Left cardiac atrium (tissue), 4 donors: ENCODE results near the gene C8A. TPM values are rescaled to one million over a fixed set of nuclear protein-coding genes. Genes with fewer than 3 reads are reported as not detected.

ENCODE experiments used
- ATAC-seq, 2 donors: fragments of 200-7000 bp; cut with Tn5 transposase; one replicate each; pipeline ENCODE4 v1.9.1; 2020; ENCODE audit warnings: mild to moderate bottlenecking in 2 of 2, moderate library complexity in 2 of 2
- DNase-seq: peaks from one replicate; pipeline ENCODE4 v3.0.0-alpha.2; 2020
- intact Hi-C, 2 donors: fragments of 100-400 bp; cut with DNase I; formaldehyde crosslinking; loops; one replicate each; pipeline versions ENCODE4 v1.14.1 to v1.15.1; 2022 to 2023
- total RNA-seq, 2 donors: library from RNA; stranded (reverse); fragmentation: NEBNext Ultra II Directional; extraction: Animal tissue kit (Norgen Biotek cat#: 25700); gene quantifications; one replicate each; pipeline ENCODE4 v1.2.1, GENCODE V29; 2021
- donor health status: DM: no; HTN: yes; CAD: no.
- donor health status: DM: no; HTN: yes; CAD: no; lungs with severe emphysema.
- donor health status: DM: yes; HTN: yes; CAD: no.
- donor health status: Dilated cardiomyopathy.

C8A gene
- total RNA-seq, 2 donors from 2014 or later: not detected

GRCh38 chr1:56948403-56949023, 93.9 kb downstream of the C8A start:
- intact Hi-C loops: no loop called here
- no peak for ATAC-seq
- DNase-seq: no peak

- ATAC-seq: no peak
- DNase-seq: no peak
- intact Hi-C loops: no loop called here
These were observed 97.9 kb downstream of the C8A start for GRCh38 chr1:56952501-56952900.

DNA sequence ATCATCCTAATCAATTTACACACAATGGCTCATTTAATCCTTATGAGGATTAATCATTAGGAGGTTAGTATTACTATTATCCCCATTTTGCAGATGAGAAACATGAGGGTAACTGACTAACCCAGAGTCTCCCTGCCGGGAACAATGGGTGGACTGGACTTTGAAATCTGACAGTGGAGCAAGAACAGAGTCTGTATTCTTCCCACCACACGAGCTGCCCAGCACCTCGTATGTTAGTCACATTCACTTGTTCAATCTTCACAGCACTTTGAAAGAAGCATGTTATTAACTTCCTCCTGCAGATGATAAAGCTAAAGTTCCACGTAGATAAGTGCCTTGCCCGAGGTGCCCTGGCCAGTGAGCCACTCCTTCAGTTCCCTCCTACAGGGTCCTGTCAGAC, 98.8 kb downstream of the C8A start:
- intact Hi-C loops: no loop called here
- no peak for ATAC-seq

GRCh38 chr1:56954664-56955063, 100.1 kb downstream of the C8A start:
- DNase-seq (no peak), ATAC-seq (no peak)
- intact Hi-C loops: no loop called here

More for the DNA sequence above, 98.8 kb downstream of the C8A start:
- no peak for DNase-seq

- ATAC-seq: no peak
- intact Hi-C loops: no loop called here
- DNase-seq: no peak
These were observed 103.3 kb downstream of the C8A start for GRCh38 chr1:56957931-56958330.

GRCh38 chr1:56958526-56958925, 103.9 kb downstream of the C8A start:
- intact Hi-C loops: no loop called here
- DNase-seq: no peak
- no peak for ATAC-seq

DNA sequence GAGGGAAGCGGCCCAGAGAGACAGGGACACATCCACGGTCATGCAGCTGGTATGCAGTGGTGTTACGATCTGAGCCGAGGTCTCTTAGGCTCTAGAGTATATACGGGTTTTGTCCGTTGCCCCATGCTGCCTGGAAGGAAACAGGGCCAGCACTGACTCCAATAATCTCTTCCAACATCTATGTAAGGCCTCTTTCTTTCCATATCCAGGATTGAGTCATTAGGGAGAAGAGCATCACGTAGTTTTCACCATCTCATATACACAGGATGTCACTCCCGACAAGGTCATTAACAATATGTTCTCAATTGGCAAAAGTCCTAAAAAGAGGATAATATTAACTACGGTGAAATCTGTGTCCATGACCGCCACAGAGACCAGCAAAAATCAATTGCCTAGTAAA, 106.8 kb downstream of the C8A start:
- intact Hi-C loops: no loop called here
- ATAC-seq (no peak), DNase-seq (no peak)

- DNase-seq: no peak
- intact Hi-C loops: no loop called here
- ATAC-seq: no peak
These were observed 109.1 kb downstream of the C8A start for GRCh38 chr1:56963667-56964066.

DNA sequence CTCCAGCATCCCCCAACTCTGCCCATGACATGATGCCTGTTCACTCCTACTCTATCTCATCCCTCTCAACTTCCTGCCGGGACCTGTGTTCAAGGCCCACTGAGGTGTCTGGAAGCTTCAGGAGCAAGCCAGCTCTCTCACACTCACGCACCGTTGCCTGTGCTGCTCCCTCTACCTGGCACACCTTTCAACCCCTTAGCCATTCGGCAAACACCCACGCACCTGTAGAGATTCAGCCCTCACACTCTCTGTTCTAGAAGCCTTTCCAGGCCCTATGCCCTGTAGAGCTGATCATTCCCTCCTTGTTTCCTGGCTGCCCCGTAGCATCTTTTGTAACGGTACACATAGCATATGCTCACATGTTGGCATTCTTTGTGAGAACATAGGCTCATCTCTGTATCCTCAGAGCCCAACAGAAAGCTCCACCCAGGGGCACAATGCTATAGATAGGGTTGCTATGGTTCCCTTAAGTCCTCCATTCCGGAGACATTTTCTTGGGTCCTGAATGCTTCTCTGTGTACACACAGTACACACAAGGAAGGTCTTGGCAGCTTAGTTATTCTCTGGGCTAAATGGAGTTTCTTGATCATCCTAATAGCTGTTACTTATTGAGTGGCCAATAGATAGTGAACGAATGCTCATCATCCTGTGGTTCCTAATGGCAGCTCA, 109.9 kb downstream of the C8A start:
- intact Hi-C loops: no loop called here
- ATAC-seq: no peak

GRCh38 chr1:56965191-56965590, 110.6 kb downstream of the C8A start:
- DNase-seq: no peak
- no peak for ATAC-seq
- intact Hi-C loops: no loop called here

More for the DNA sequence above, 109.9 kb downstream of the C8A start:
- no peak for DNase-seq

GRCh38 chr1:56965916-56966697, 111.5 kb downstream of the C8A start, which contains the start of gene C8B:
TSS of gene C8B (minus strand) at chr1:56966015. CDS start at chr1:56965948, 67 bp downstream.
- DNase-seq: no peak
- intact Hi-C loops: no loop called here
- no peak for ATAC-seq

- intact Hi-C loops: no loop called here
- DNase-seq (no peak), ATAC-seq (no peak)
These were observed 112.1 kb downstream of the C8A start for GRCh38 chr1:56966698-56966999.

- DNase-seq (no peak), ATAC-seq (no peak)
- intact Hi-C loops: no loop called here
These were observed 112.8 kb downstream of the C8A start for GRCh38 chr1:56967355-56967754.

Other genes with a start within 250 kb of the C8A start
- gene PRKAA2, start 209.5 kb upstream of the C8A start, total RNA-seq: 10 to 100 TPM; 49.7 to 53.2 TPM
- gene FYB2, start 35.4 kb upstream of the C8A start, total RNA-seq: 1 to 10 TPM in 1 of 2 donors, under 1 TPM in 1; 0.97 to 1.9 TPM
- not detected for gene C8B, start 111.2 kb downstream of the C8A start, total RNA-seq